Osteoblast (primary cell): ENCODE measurements around the gene ATP9A. TPM values are rescaled to one million over a fixed set of nuclear protein-coding genes. Genes with fewer than 3 reads are reported as not detected.
A peak's percentile ranks its signal among the peaks of the same experiment; 100 is the strongest.

ENCODE experiments used
- DNase-seq: peaks from one replicate; pipeline ENCODE4 v3.0.0; 2011; ENCODE audit warnings: low spot score, mixed read lengths; ENCODE audit not compliant: insufficient read length; ENCODE audit errors: missing footprints
- H2AFZ ChIP-seq: 2 replicates; pipeline ENCODE4 v1.6.0; 2011; ENCODE audit warnings: mild to moderate bottlenecking, low read length
- H3K27ac ChIP-seq: 2 replicates; pipeline ENCODE4 v1.5.1; 2011; ENCODE audit warnings: mild to moderate bottlenecking, low read depth, low read length, moderate library complexity
- H3K27me3 ChIP-seq: 2 replicates; pipeline ENCODE4 v1.6.0; 2012; ENCODE audit warnings: mild to moderate bottlenecking, control low read depth, inconsistent platforms, low read length, moderate library complexity; ENCODE audit not compliant: insufficient read depth
- H3K36me3 ChIP-seq: 2 replicates; pipeline ENCODE4 v1.5.1; 2011; ENCODE audit warnings: mild to moderate bottlenecking, low read length, control low read depth, moderate library complexity; ENCODE audit not compliant: insufficient read depth
- H3K4me1 ChIP-seq: 2 replicates; pipeline ENCODE4 v1.5.1; 2011; ENCODE audit warnings: mild to moderate bottlenecking, low read length, control low read depth, moderate library complexity; ENCODE audit not compliant: insufficient read depth
- H3K4me2 ChIP-seq: 2 replicates; pipeline ENCODE4 v1.6.0; 2011; ENCODE audit warnings: mild to moderate bottlenecking, low read length; ENCODE audit not compliant: insufficient read depth
- H3K4me3 ChIP-seq: fragments of 200-600 bp; sonication (generic); 3 replicates; pipeline ENCODE4 v1.5.1; 2012; ENCODE audit warnings: mild to moderate bottlenecking, low read length, inconsistent platforms; ENCODE audit not compliant: insufficient read depth
- H3K79me2 ChIP-seq: 2 replicates; pipeline ENCODE4 v1.6.0; 2012; ENCODE audit warnings: mild to moderate bottlenecking, low read length, control low read depth, inconsistent platforms; ENCODE audit not compliant: insufficient read depth
- H3K9me3 ChIP-seq: 2 replicates; pipeline ENCODE4 v1.5.1; 2011; ENCODE audit warnings: low read depth, low read length, control low read depth
- H4K20me1 ChIP-seq: 2 replicates; pipeline ENCODE4 v1.6.0; 2012; ENCODE audit warnings: mild to moderate bottlenecking, low read length, control low read depth; ENCODE audit not compliant: insufficient read depth
- total RNA-seq: library from RNA; depleted of rRNA; stranded (reverse); fragments of >200 nt; gene quantifications from 2 replicates; pipeline ENCODE4 v1.2.3, GENCODE V29; 2012
- TF ChIP-seq, protein P1 (sequence below): IDR thresholded peaks from 2 replicates; pipeline ENCODE4 v1.5.1; 2011; ENCODE audit warnings: mild to moderate bottlenecking, low read depth, low read length, moderate library complexity; ENCODE audit errors: extremely low read depth

Gene ATP9A
- total RNA-seq, 1 donor, result 48.9 TPM

DNA sequence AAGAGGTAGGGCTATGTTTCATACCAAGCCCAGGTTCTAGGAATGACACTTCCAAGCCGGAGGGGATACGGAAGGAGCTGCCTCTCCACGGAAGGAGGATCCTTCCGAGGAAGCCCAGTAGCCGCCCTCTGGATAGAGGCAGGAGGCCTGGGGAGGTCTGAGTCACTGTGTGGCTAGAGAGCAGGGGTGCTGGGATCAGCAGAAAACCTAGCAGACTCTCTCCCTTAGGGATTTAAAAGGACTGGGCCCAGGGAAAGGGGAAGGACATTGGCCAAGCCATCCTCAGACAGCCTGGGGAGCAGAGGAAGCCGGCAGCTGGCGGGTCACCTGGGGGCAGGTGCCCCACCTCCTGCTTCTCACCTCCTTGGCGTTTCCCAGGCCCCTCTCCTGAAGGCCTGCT, 189.1 kb downstream of the ATP9A start:
- H3K4me2 ChIP-seq, result peak overlapping the region; percentile 54
- H4K20me1 ChIP-seq, result no peaks in the 10 kb centered on the region
- TF ChIP-seq, protein P1, sequence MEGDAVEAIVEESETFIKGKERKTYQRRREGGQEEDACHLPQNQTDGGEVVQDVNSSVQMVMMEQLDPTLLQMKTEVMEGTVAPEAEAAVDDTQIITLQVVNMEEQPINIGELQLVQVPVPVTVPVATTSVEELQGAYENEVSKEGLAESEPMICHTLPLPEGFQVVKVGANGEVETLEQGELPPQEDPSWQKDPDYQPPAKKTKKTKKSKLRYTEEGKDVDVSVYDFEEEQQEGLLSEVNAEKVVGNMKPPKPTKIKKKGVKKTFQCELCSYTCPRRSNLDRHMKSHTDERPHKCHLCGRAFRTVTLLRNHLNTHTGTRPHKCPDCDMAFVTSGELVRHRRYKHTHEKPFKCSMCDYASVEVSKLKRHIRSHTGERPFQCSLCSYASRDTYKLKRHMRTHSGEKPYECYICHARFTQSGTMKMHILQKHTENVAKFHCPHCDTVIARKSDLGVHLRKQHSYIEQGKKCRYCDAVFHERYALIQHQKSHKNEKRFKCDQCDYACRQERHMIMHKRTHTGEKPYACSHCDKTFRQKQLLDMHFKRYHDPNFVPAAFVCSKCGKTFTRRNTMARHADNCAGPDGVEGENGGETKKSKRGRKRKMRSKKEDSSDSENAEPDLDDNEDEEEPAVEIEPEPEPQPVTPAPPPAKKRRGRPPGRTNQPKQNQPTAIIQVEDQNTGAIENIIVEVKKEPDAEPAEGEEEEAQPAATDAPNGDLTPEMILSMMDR, result no peak
- H2AFZ ChIP-seq, result peak overlapping the region; percentile 81
- H3K4me1 ChIP-seq, result peaks cover 3% of the 10 kb centered on the region
- H3K4me3 ChIP-seq, result no peak overlapping the region
- H3K27me3 ChIP-seq, result no peaks in the 10 kb centered on the region
- peak; percentile 93 for DNase-seq
- H3K79me2 ChIP-seq, result no peaks in the 10 kb centered on the region
- no peaks in the 10 kb centered on the region for H3K36me3 ChIP-seq
- no peaks in the 10 kb centered on the region for H3K9me3 ChIP-seq
- H3K27ac ChIP-seq, result no peak overlapping the region

DNA sequence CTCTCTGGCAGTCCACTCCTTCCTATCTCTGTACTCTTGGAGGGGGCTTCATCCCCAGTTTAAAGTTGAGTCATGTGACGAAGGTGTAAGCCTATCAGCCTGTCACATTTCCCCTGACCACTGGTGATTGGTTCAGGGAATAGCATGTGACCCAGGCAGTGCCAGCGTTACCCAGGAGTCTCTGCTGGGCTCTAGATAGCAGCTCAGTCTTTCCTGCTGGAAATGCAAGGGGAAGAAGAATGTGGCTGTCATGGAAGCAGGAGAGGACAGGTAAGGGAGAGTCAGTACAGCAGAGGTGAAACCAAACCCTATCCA, 190.1 kb downstream of the ATP9A start:
- Histone ChIP-seq H3K27me3 (no peaks in the 10 kb centered on the region), H3K9me3 (no peaks in the 10 kb centered on the region), H3K4me3 (no peak overlapping the region), H4K20me1 (no peaks in the 10 kb centered on the region), H3K27ac (no peak overlapping the region), H2AFZ (no peak overlapping the region), H3K36me3 (no peaks in the 10 kb centered on the region), H3K79me2 (no peaks in the 10 kb centered on the region), H3K4me1 (peaks cover 13% of the 10 kb centered on the region), H3K4me2 (no peak overlapping the region)
- TF ChIP-seq, protein P1, result no peak
- DNase-seq, result peak; percentile 32

DNA sequence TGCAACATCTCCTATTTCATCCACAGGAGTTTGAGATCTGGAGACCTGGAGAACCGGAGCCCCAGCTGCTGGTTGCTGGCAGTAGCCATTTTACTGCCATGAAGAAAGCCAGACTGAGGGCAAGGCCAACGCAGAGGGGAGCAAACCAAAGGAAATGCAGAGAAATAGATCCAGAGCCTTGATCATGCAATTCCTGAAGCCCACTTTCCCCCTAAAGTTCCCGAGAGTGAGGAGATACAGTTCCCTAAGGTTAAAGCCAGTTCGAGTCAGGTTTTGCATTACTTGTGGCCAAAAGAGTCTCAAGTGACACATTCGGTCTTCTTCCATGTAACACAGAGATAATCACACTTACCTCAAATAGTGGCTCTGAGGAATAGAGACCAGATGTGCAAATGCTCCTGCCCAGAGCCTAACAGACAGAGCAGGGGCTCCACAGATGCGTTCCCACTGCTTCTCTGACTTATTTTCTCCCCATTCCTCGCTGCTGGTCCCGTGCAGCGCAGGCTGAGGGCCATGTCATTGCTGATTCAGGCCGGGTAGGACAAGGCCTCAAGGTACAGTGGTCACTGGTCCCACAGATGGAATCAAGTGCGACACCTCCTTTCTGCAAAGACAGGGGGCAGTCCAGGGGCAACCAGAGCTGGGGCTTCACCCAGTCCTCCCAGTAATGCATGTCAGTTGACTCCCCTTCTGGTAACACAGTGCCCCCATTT, 190.6 kb downstream of the ATP9A start:
- Histone ChIP-seq H3K4me3 (no peak overlapping the region), H3K27me3 (no peaks in the 10 kb centered on the region), H3K27ac (no peak overlapping the region), H3K79me2 (no peaks in the 10 kb centered on the region), H3K4me1 (peaks cover 13% of the 10 kb centered on the region), H4K20me1 (no peaks in the 10 kb centered on the region), H2AFZ (no peak overlapping the region), H3K4me2 (no peak overlapping the region), H3K36me3 (no peaks in the 10 kb centered on the region), H3K9me3 (no peaks in the 10 kb centered on the region)
- TF ChIP-seq, protein P1, result no peak
- DNase-seq, result peak; percentile 44

DNA sequence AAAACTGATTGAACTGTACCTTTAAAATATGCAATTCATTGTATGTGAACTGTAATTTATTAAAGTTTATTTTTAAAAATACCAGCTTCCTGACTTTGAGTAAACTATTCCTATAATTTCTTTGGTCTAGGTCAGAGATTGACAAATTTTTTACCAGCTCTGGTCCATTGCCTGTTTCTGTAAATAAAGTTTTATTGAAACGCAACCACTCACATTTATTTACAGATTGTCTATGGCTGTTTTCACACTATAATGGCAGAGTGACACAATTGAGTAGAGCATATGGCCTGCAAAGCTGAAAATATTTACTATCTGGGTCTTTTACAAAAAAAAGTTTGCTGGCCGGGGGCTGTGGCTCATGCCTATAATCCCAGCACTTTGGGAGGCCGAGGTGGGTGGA, 192.7 kb downstream of the ATP9A start:
- Histone ChIP-seq H3K36me3 (no peaks in the 10 kb centered on the region), H3K27me3 (no peaks in the 10 kb centered on the region), H3K4me3 (no peak overlapping the region), H3K27ac (no peak overlapping the region), H4K20me1 (no peaks in the 10 kb centered on the region), H3K9me3 (no peaks in the 10 kb centered on the region), H3K4me1 (peaks cover 13% of the 10 kb centered on the region), H3K4me2 (no peak overlapping the region), H2AFZ (no peak overlapping the region), H3K79me2 (no peaks in the 10 kb centered on the region)
- DNase-seq, result no peak
- TF ChIP-seq, protein P1, result no peak
